Stimulated activated CD8-positive, alpha-beta memory T cell treated with anti-CD3 and anti-CD28 coated beads, Interleukin-2, amount 100 ng/mL, for 1 hour (primary cell): ENCODE results near the gene PTPRO.

Experiments used
- DNase-seq, 2 donors: peaks; one replicate each; pipeline ENCODE4 v3.0.0-alpha.2; 2020; ENCODE audit warnings: low read depth in 2 of 2

The PTPRO gene

GRCh38 chr12:15350643-15351042 lies 28.3 kb downstream of the PTPRO start:
- DNase-seq: no peak

- DNase-seq: no peak
Observed at GRCh38 chr12:15355766-15356165, 33.5 kb downstream of the PTPRO start.

DNA sequence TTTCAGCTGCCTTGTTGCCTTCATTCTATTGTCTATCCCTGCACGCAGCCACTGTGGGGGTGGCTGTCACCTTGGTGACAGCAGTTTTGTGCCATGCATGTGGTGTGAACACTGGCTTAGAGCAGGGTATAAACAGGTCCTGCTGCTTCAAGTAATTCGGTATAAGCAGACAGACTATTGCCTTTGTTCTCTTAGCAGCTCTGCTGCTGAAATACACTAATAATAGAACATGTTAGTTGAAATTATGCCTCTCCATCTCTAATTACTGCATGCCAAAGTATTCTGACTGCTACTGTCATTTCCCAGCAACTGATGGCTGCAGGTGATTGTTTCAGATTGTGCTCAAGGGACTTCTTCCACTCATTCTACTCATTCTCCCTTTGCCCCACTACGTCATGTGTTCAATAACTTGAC lies 34.6 kb downstream of the PTPRO start:
- DNase-seq: no peak

- no peak for DNase-seq
Observed at GRCh38 chr12:15364221-15365160, 42.2 kb downstream of the PTPRO start.

GRCh38 chr12:15368812-15369211 lies 46.5 kb downstream of the PTPRO start:
- DNase-seq: no peak

DNA sequence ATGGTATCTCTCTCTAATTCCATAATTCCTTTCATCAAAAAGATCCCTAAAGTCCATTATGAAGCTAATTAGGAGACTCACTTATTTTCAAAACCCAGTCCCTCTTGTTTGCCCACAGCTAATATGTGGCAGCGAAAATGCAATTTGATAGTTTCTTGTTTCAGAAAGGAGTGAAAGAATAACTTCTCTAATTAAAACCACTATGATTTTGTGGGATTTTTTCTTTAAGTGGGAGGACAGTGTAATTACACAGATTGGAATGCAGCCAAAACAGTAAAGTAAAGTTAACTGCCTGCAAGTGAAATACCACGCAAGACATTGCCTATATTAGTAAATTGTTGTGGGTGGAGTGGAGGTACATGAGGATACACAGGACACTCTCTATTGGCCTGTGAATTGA lies 50.0 kb downstream of the PTPRO start:
- no peak for DNase-seq

DNA sequence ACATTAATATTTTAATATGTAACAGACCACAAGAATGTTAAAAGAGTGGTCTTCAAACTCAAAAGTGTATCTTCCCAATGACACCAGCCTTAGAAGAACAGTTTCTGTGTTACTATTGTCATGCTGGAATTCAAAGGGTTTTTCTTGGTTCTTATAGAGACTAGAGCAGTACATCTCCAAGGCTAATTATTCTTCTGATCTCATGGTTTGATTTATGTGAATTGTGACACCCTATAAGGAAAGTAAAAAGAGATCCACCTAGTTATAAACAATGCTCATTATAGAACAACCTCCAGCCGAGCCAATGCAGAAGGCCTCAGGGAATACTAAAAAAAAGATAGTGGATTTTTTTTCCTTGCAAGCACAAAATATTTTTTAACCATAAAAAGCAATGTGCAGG lies 65.5 kb downstream of the PTPRO start:
- no peak for DNase-seq

GRCh38 chr12:15389561-15389960 lies 67.3 kb downstream of the PTPRO start:
- DNase-seq: no peak

DNA sequence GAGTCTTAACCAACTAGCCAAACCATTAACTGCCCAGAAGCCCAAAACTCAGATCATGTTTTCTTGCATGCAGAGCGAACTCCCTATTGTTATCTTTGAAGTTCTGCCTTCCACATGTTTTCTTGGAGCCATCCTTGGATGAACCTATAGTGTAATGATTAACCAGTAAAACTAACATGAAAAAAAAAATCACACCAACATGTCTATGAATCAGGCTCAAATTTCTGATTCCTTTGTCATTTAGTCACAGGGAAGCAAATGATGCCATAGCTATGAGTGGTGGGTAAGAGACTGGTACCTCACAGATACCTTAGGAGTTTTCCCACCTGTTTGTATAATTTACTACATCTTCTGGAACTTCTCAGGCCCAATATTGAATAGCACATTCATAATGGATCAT lies 70.7 kb downstream of the PTPRO start:
- no peak for DNase-seq

DNA sequence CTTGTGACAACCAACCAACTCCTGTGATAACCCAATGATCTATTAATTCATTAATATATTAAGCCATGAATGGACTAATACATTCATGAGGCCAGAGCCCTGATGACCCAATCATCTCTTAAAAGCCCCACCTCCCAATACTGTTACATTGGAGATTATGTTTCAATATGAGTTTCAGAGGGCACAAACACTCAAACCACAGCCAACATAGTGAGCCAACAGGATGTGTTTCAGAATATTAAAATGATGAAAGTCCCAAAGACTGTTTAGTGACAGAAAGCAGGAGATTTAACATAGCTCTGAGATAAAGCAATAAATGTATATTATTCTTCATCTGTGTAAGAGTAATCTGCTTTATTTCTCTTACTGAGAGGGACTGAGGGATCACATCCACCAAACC lies 71.7 kb downstream of the PTPRO start:
- DNase-seq: no peak

GRCh38 chr12:15404485-15404884 lies 82.2 kb downstream of the PTPRO start:
- no peak for DNase-seq

- DNase-seq: no peak
Observed at GRCh38 chr12:15405606-15406005, 83.3 kb downstream of the PTPRO start.

- no peak for DNase-seq
Observed at GRCh38 chr12:15407025-15407424, 84.7 kb downstream of the PTPRO start.

- DNase-seq: no peak
Observed at GRCh38 chr12:15411842-15412241, 89.5 kb downstream of the PTPRO start.

GRCh38 chr12:15417691-15418090 lies 95.4 kb downstream of the PTPRO start:
- DNase-seq: no peak

DNA sequence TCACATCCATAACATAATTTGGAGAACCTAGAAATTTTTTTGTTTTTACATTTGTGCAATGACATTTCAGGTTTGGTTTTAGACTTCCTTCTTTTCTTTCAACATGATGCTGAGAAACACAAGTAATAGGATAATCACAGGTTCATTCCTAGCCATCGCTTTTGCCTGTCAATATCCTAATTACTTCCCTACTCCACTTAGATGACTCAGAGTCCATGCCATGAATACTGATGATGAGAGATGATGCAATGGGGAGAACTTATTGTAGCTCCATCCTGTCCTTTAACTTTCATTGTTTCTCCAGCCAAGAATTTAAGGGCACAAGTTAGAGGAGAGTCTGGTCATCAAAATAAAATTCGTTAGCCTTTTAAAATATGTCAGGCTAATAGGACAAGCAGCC lies 101.3 kb downstream of the PTPRO start:
- DNase-seq: no peak

DNA sequence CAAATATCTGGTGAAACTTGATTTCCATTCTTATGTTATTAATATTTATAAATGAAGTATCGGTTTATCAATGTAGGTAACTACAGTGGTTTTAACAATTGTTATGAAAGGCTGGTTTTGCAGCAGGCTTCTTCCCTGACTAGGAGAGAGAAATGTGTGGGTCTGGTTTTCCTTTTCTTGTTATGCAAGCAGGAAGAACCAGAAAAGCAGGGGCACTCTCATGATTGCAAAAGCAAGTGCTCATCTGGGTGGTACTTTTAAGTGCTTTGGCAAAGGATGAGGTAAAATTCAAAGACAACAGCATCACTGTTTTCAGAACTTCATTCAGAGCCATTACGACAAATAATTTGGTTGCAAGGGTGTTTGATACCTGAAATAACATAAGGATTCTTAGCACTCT lies 105.6 kb downstream of the PTPRO start:
- no peak for DNase-seq

DNA sequence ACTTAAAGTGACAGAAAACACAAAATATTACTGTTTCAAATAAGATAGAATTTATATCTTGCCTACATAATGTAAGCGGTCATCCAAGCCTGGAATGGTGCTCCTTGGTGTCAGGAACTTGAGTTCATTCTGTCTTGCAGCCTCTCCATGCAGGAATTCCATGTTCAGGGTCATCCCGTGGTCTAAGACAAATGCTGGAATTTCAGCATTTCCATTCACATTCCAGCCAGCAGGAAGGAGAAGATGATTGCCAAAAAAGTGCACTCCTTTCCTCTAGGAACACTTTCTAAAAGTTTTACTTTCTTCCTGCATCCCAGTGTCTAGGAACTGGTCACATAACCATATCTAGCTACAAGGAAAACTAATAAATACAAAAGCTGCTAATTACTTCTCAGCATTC lies 106.3 kb downstream of the PTPRO start:
- DNase-seq: no peak

GRCh38 chr12:15429262-15429661 lies 107.0 kb downstream of the PTPRO start:
- no peak for DNase-seq

DNA sequence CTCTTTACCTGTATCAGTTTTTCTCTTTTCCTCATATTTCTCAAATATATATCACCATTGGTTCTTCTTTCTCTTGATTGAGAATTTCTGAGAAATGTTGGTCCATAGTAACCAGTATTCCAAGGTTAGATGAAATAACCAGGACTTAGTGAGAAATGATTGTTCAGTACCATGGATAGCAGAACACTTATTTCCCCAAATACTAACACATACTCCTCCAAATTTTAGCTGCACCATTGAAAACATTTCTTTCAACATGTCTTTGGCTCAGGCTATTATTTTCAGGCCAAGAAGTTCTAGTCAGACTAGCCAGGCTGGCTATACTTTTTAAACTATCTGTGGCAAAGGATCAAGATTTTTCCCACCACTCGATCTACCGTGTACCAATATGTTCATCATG lies 113.3 kb downstream of the PTPRO start:
- DNase-seq: no peak

DNA sequence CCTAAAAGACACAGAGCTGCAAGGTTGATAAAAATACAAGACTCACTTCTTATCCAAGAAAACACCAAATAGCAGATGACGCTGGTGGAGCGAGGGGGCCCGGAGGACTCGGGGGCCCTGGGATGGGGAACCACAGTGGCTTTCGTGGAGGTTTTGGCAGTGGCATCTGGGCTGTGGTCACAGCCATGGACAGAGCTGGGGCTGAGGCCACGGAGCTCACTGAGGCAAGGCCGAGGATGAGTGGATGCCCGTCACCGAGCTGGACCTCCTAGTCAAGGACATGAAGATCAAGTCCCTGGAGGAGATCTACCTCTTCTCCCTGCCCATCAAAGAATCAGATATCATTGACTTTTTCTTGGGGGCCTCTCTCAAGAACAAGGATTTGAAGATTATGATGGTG lies 117.2 kb downstream of the PTPRO start:
- DNase-seq: no peak

DNA sequence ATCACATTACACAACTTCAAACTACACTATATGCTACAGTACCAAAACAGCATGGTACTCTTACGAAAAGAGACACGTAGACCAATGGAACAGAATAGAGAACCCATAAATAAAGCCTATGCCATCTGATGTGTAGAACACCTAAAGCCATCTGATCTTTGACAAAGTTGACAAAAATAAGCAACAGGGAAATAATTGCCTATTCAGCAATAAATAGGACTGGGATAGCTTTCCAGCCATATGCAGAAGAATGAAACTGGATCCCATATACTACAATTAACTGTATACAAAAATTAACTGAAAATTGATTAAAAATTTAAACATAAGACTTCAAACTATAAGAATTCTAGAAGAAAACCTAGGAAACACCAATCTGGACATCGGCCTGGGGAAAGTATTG lies 120.7 kb downstream of the PTPRO start:
- no peak for DNase-seq

DNA sequence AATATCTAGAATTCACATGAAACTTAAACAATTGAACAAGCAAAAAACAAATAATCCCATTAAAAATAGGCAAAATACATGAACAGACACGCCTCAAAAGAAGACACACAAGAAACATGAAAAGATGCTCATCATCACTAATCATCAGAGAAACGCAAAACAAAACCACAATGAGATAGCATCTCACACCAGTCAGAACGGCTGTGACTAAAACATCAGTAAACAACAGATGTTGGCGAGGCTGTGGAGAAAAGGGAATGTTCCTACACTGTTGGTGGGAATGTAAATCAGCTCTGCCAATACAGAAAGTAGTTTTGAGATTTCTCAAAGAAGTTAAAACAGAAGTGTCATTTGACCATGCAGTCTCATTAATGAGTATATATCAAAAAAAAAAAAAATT lies 121.3 kb downstream of the PTPRO start:
- no peak for DNase-seq

DNA sequence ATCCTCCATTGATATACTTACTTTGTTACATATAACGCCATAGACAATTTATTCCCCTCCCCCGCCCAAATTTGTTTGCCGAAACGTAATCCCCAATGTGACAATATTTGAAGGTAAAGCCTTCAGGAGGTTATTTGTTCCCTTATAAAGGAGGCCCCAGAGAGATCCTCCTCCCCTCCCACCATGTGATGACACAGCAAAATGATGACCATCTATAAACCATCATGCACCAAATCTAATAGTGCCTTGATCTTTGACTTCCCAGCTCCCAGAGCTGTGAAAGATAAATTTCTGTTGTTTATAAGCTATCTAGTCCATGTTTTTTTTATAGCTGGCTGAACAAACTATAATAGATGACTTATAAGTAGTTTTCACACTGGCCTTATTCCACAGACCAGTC lies 122.2 kb downstream of the PTPRO start:
- DNase-seq: no peak
